Mesenchymal stem cell (in vitro differentiated cells and primary cell): ENCODE results near the gene ELOVL2.

Source experiments
- DNase-seq: peaks from one replicate; pipeline ENCODE4 v3.0.0-alpha.2; 2013
- H2AFZ ChIP-seq: one replicate; pipeline ENCODE4 v1.6.1; 2013; ENCODE audit warnings: low read depth, mild to moderate bottlenecking, control low read depth, inconsistent platforms, low read length, moderate library complexity
- H2AK5ac ChIP-seq: 2 replicates; pipeline ENCODE4 v1.6.1; 2013; ENCODE audit warnings: low read length, moderate library complexity, mild to moderate bottlenecking, inconsistent platforms; ENCODE audit not compliant: severe bottlenecking
- H2BK120ac ChIP-seq: one replicate; pipeline ENCODE4 v1.6.1; 2013; ENCODE audit warnings: low read depth, mild to moderate bottlenecking, inconsistent platforms, low read length, moderate library complexity
- H2BK12ac ChIP-seq, 2 experiments: one replicate each; pipeline ENCODE4 v1.6.1; 2013; ENCODE audit warnings: inconsistent platforms in 2 of 2, low read length in 2 of 2, mild to moderate bottlenecking in 2 of 2, moderate library complexity in 2 of 2, control low read depth in 1 of 2
- H2BK15ac ChIP-seq: one replicate; pipeline ENCODE4 v1.6.1; 2013; ENCODE audit warnings: mild to moderate bottlenecking, low read depth, inconsistent platforms; ENCODE audit not compliant: poor library complexity, severe bottlenecking
- H2BK5ac ChIP-seq: 2 replicates; pipeline ENCODE4 v1.6.1; 2013; ENCODE audit warnings: low read depth, mild to moderate bottlenecking, low read length, control low read depth, inconsistent platforms; ENCODE audit not compliant: poor library complexity, severe bottlenecking
- H3K14ac ChIP-seq, 2 experiments: one replicate each; pipeline ENCODE4 v1.6.1; 2013; ENCODE audit warnings: inconsistent platforms in 2 of 2, low read length in 2 of 2, control low read depth in 1 of 2, mild to moderate bottlenecking in 1 of 2, moderate library complexity in 1 of 2
- H3K18ac ChIP-seq, 2 experiments: one replicate each; pipeline ENCODE4 v1.6.1; 2013; ENCODE audit warnings: inconsistent platforms in 2 of 2, low read length in 2 of 2, control low read depth in 1 of 2, low read depth in 1 of 2, mild to moderate bottlenecking in 1 of 2
- H3K23ac ChIP-seq, 2 experiments: one replicate each; pipeline ENCODE4 v1.6.1; 2013; ENCODE audit warnings: inconsistent platforms in 2 of 2, low read length in 2 of 2, mild to moderate bottlenecking in 2 of 2, moderate library complexity in 2 of 2, control low read depth in 1 of 2
- H3K27ac ChIP-seq: 2 replicates; pipeline ENCODE4 v1.5.1; 2013; ENCODE audit warnings: mild to moderate bottlenecking, moderate library complexity, low read length, control low read depth, inconsistent platforms; ENCODE audit not compliant: poor library complexity, severe bottlenecking
- H3K27me3 ChIP-seq, 2 experiments: 2 replicates each; pipeline versions ENCODE4 v1.6.1 to v1.7.0; 2013; ENCODE audit warnings: low read length in 2 of 2, mild to moderate bottlenecking in 2 of 2, moderate library complexity in 2 of 2, control low read depth in 1 of 2, inconsistent platforms in 1 of 2; ENCODE audit not compliant: control insufficient read depth in 1 of 2, insufficient read depth in 1 of 2
- H3K36me3 ChIP-seq, 2 experiments: 2 replicates each; pipeline versions ENCODE4 v1.6.1 to v1.7.0; 2013; ENCODE audit warnings: low read length in 2 of 2, control low read depth in 1 of 2, inconsistent platforms in 1 of 2, low read depth in 1 of 2, mild to moderate bottlenecking in 1 of 2; ENCODE audit not compliant: insufficient read depth in 2 of 2, control insufficient read depth in 1 of 2
- H3K4ac ChIP-seq, 2 experiments: one replicate each; pipeline ENCODE4 v1.6.1; 2013; ENCODE audit warnings: inconsistent platforms in 2 of 2, low read length in 2 of 2, mild to moderate bottlenecking in 2 of 2, moderate library complexity in 2 of 2, control low read depth in 1 of 2, low read depth in 1 of 2
- H3K4me1 ChIP-seq: 2 replicates; pipeline ENCODE4 v1.6.1; 2013; ENCODE audit warnings: low read depth, low read length, control low read depth; ENCODE audit not compliant: control insufficient read depth, insufficient read depth
- H3K4me2 ChIP-seq: 2 replicates; pipeline ENCODE4 v1.6.1; 2013; ENCODE audit warnings: low read length, mild to moderate bottlenecking, inconsistent platforms; ENCODE audit not compliant: poor library complexity, severe bottlenecking
- H3K4me3 ChIP-seq, 2 experiments: 2 replicates each; pipeline versions ENCODE4 v1.5.1 to v1.7.0; 2013; ENCODE audit warnings: low read length in 2 of 2, mild to moderate bottlenecking in 2 of 2, control low read depth in 1 of 2, low read depth in 1 of 2; ENCODE audit not compliant: insufficient read depth in 1 of 2
- H3K79me1 ChIP-seq: replicated peaks from 2 replicates; pipeline ENCODE4 v1.6.1; 2013; ENCODE audit warnings: mild to moderate bottlenecking, control low read depth, low read length, inconsistent platforms; ENCODE audit not compliant: poor library complexity, severe bottlenecking
- H3K9ac ChIP-seq: 2 replicates; pipeline ENCODE4 v1.7.0; 2013; ENCODE audit warnings: mild to moderate bottlenecking, low read length, moderate library complexity
- H3K9me3 ChIP-seq: 2 replicates; pipeline ENCODE4 v1.7.0; 2013; ENCODE audit warnings: mild to moderate bottlenecking, low read length; ENCODE audit not compliant: control insufficient read depth
- H4K8ac ChIP-seq: one replicate; pipeline ENCODE4 v1.6.1; 2013; ENCODE audit warnings: inconsistent platforms, mild to moderate bottlenecking, low read length, moderate library complexity
- H4K91ac ChIP-seq: one replicate; pipeline ENCODE4 v1.6.1; 2013; ENCODE audit warnings: mild to moderate bottlenecking, low read length, inconsistent platforms
- WGBS: methylation state at CpG from one replicate; pipeline ENCODE4 v1.1.7; 2013; ENCODE audit warnings: mixed read lengths; 5-methylcytosine and 5-hydroxymethylcytosine counted together

The ELOVL2 gene

DNA sequence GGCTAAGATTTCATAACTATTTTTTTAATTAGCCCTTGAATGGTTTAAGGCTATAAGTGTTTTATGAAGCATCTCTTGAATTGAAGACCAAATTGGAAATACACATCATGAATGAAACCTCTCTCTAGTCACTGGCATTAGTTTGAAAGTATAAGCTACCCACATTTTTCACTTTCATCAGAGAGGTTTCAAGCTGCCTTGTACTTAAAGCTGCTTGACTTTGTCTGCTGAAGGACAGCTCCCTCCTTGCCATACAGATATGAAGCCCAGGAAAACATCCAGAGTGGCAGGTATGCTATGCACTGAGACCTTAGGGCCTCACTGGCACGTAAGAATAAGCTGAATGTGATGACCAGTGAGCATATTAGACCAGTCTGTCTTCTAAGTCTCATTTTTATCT is 62.7 kb downstream of the ELOVL2 start:
- Histone ChIP-seq H3K18ac (no peak overlapping the region), H2AK5ac (no peak overlapping the region), H3K27ac (no peak overlapping the region), H2BK12ac (no peak overlapping the region), H3K23ac (no peak overlapping the region), H2BK120ac (no peak overlapping the region), H3K4me3 (no peak overlapping the region), H3K4ac (no peak overlapping the region), H2AFZ (no peak overlapping the region), H2BK5ac (no peak overlapping the region), H3K9ac (no peak overlapping the region), H3K79me1 (no peaks in the 10 kb centered on the region), H3K14ac (no peak overlapping the region), H3K4me1 (no peaks in the 10 kb centered on the region), H4K91ac (no peak overlapping the region), H3K27me3 (no peaks in the 10 kb centered on the region), H2BK15ac (no peak overlapping the region), H3K4me2 (no peak overlapping the region), H3K36me3 (no peaks in the 10 kb centered on the region), H4K8ac (no peak overlapping the region), H3K9me3 (no peaks in the 10 kb centered on the region)
- no peak for DNase-seq
- WGBS: 91% methylated on average over 1 of the region's 1 CpG

DNA sequence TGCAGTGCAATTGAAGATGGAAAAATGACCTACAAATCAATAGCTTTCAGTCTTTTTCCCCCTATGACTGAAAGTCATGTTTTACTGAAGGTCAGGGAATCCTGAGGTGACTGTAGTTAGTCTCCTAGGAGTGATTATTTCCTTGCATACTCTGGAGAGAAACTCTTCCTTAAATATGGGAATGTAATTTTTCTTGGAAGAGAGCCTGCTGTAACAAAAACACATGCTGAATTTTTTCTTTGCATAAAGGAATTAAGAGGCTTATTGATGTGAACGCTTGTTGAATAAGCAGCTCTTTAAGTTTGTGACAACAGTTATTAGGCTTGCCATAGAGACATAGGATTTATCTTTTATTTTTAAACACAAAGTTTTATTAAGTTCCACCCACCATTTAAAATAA is 64.5 kb downstream of the ELOVL2 start:
- H3K9ac ChIP-seq: no peak overlapping the region
- WGBS: no CpG with 5 or more reads among the region's 1 CpG

DNA sequence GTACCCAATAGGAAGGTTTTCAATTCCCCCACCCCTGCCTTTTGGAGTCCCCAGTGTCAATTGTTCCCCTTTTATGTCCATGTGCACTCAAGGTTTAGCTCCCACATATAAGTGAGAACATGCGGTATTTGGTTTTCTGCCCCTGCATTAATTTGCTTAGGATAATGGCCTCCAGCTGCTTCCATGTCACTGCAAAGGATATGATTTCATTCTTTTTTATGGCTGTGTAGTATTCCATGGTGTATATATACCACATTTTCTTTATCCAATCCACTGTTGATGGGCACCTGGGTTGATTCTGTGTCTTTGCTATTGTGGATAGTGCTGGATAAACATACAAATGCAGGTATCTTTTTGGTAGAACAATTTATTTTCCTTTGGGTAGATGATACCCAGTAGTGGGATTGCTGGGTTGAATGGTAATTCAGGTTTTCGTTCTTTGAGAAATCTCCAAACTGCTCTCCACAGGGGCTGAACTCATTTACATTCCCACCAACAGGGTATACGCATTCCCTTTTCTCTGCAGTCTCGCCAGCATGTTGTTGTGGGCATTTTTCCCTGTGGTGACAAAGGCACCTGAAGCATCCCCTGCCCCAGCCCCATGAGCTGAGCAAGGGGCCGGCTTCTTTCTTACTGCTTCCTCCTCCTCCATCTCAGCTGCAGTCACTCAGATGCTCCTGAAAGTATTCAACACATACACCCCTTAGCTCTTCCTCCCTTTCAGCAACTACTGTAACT is 66.7 kb downstream of the ELOVL2 start:
- no peak overlapping the region for H3K27ac ChIP-seq
- H3K18ac ChIP-seq: no peak overlapping the region
- no peak overlapping the region for H3K23ac ChIP-seq
- no peaks in the 10 kb centered on the region for H3K9me3 ChIP-seq
- peak overlapping the region; percentile 39 for H4K8ac ChIP-seq
- H4K91ac ChIP-seq: no peak overlapping the region
- no peaks in the 10 kb centered on the region for H3K4me1 ChIP-seq
- no peak overlapping the region for H2BK5ac ChIP-seq
- no peak overlapping the region for H2BK12ac ChIP-seq
- no peak overlapping the region for H3K9ac ChIP-seq
- H3K36me3 ChIP-seq: no peaks in the 10 kb centered on the region
- no peak overlapping the region for H2BK120ac ChIP-seq
- H2BK15ac ChIP-seq: no peak overlapping the region
- no peak for DNase-seq
- 97% methylated on average over 4 of the region's 5 CpGs for WGBS
- no peaks in the 10 kb centered on the region for H3K79me1 ChIP-seq
- H2AK5ac ChIP-seq: no peak overlapping the region
- no peaks in the 10 kb centered on the region for H3K27me3 ChIP-seq
- H3K4ac ChIP-seq: no peak overlapping the region
- H2AFZ ChIP-seq: no peak overlapping the region
- no peak overlapping the region for H3K4me3 ChIP-seq
- H3K4me2 ChIP-seq: no peak overlapping the region
- no peak overlapping the region for H3K14ac ChIP-seq

More for the DNA sequence above, 64.5 kb downstream of the ELOVL2 start:
- no peak overlapping the region for H3K4ac ChIP-seq
- H2AFZ ChIP-seq: no peak overlapping the region
- H3K27ac ChIP-seq: no peak overlapping the region
- H3K36me3 ChIP-seq: no peaks in the 10 kb centered on the region
- no peak overlapping the region for H3K23ac ChIP-seq
- no peak overlapping the region for H2BK12ac ChIP-seq
- no peak overlapping the region for H3K4me3 ChIP-seq
- no peak overlapping the region for H2BK5ac ChIP-seq
- no peaks in the 10 kb centered on the region for H3K27me3 ChIP-seq
- no peaks in the 10 kb centered on the region for H3K9me3 ChIP-seq
- H2BK120ac ChIP-seq: no peak overlapping the region
- H3K14ac ChIP-seq: no peak overlapping the region
- DNase-seq: no peak
- H3K4me2 ChIP-seq: no peak overlapping the region
- H2BK15ac ChIP-seq: no peak overlapping the region
- no peak overlapping the region for H2AK5ac ChIP-seq
- no peaks in the 10 kb centered on the region for H3K79me1 ChIP-seq
- H3K4me1 ChIP-seq: no peaks in the 10 kb centered on the region
- H4K91ac ChIP-seq: no peak overlapping the region
- no peak overlapping the region for H4K8ac ChIP-seq
- no peak overlapping the region for H3K18ac ChIP-seq

GRCh38 chr6:10976571-10976970 is 67.5 kb downstream of the ELOVL2 start:
- no peak overlapping the region for H2BK15ac ChIP-seq
- H3K4me2 ChIP-seq: no peak overlapping the region
- H2BK120ac ChIP-seq: no peak overlapping the region
- 64% methylated on average over 5 of the region's 6 CpGs for WGBS
- H2BK5ac ChIP-seq: no peak overlapping the region
- no peak overlapping the region for H4K8ac ChIP-seq
- H3K18ac ChIP-seq: no peak overlapping the region
- no peaks in the 10 kb centered on the region for H3K4me1 ChIP-seq
- H3K27ac ChIP-seq: no peak overlapping the region
- H3K9me3 ChIP-seq: no peaks in the 10 kb centered on the region
- H3K9ac ChIP-seq: no peak overlapping the region
- peak overlapping the region in 1 of 2 experiments; percentile 53 for H3K14ac ChIP-seq
- no peaks in the 10 kb centered on the region for H3K36me3 ChIP-seq
- H2AFZ ChIP-seq: no peak overlapping the region
- no peak overlapping the region for H2BK12ac ChIP-seq
- no peak overlapping the region for H4K91ac ChIP-seq
- H3K79me1 ChIP-seq: no peaks in the 10 kb centered on the region
- H3K23ac ChIP-seq: no peak overlapping the region
- no peak overlapping the region for H3K4ac ChIP-seq
- H3K4me3 ChIP-seq: no peak overlapping the region
- no peak for DNase-seq
- no peak overlapping the region for H2AK5ac ChIP-seq
- no peaks in the 10 kb centered on the region for H3K27me3 ChIP-seq
